Raji (cell line): ENCODE results near the gene ARHGAP1.

Experiments
- POLR2A ChIP-seq: IDR thresholded peaks from 2 replicates; pipeline ENCODE4 v1.6.1; 2011; ENCODE audit warnings: low read depth, low read length, control low read depth; ENCODE audit not compliant: insufficient read depth

Gene ARHGAP1

DNA sequence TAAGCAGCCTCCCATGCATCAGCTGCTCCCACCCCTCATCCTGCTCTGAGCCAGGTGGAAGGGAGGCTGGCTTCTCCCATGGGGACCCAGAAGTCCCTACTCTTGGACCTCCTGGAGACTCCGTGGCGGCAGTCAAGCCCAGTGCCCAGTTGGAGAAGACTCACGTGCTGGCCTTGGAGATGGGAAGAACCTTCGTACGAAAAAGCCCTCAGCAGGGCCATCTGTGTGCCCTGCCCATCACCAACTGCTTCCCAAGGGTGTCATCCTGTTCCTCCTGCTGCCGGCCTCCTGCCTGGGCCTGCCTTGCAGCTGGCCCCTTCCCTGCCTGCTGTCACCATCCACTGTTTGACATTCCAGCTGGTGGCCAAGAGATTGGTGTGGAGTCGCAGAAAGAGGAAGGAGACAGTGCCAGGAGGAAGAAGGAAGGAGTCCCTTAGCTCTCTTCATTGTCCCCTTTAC, 28.0 kb downstream of the ARHGAP1 start:
- TF ChIP-seq POLR2A: no peak

DNA sequence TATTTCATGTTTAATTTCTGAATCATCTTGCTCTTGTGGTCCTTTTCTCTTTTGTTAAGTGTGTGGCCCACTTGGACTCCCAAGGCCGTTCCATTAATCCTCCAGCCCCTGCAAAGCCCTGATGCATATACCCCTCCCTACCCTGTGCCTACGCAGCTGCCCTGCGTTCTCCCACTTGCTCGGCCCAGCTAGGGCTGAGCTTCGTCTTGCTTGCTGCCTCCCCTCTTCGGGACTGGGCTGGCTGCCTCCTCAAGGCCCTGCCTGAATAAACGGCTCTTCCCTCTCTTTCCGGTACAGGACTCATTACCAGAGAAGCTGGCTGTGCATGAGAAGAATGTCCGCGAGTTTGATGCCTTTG, 28.5 kb downstream of the ARHGAP1 start:
- no peak for TF ChIP-seq POLR2A

- TF ChIP-seq POLR2A: no peak
Observed at GRCh38 chr11:46669711-46670139, 30.7 kb downstream of the ARHGAP1 start.

DNA sequence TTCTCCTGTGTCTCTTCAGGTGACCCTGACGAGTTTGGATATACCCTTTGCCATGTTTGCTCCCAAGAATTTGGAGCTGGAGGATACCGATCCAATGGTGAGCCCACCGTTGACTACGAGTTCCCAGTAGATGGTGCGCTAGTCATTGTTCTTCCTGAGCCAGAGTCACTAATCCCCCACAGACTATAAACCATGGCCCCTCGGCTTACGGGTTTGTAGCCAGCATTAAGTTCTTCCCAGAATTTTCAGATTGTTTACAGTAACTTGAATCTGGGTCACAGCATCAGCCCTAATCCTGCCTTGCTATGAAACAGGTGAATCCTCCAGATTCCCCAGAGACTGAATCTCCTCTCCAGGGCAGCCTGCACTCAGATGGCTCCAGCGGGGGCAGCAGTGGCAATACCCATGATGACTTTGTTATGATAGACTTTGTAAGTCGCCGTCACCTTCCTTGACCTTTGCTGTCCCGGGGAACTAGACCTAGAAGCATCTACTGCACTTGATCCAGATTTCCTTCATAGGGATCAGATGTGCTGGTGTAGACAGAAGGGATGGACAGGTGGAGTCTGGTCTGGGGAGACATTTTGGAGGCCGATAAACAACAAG, 31.8 kb downstream of the ARHGAP1 start:
- no peak for TF ChIP-seq POLR2A

- TF ChIP-seq POLR2A: no peak
Observed at GRCh38 chr11:46667043-46667481, 33.4 kb downstream of the ARHGAP1 start.

DNA sequence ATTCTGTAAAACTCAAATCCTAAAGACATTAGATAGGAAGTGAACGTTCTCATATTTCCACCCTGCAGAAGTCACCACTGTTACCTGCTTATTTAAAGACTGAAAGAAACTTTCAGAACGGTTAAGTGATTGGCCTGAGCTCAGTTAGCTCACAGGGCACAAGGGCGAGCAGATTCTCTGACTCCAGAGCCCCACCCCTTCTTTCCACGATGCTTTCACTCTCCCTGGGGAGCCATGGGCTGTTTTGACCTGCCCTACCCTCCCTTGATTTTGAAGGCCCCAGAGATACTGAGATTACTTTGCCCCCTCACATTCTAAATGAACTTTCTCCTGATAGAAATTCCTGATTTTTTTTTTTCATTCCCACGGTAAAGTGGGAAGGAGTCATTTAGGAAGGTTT, 33.9 kb downstream of the ARHGAP1 start:
- no peak for TF ChIP-seq POLR2A

- TF ChIP-seq POLR2A: no peak
Observed at GRCh38 chr11:46665356-46665755, 35.1 kb downstream of the ARHGAP1 start.

DNA sequence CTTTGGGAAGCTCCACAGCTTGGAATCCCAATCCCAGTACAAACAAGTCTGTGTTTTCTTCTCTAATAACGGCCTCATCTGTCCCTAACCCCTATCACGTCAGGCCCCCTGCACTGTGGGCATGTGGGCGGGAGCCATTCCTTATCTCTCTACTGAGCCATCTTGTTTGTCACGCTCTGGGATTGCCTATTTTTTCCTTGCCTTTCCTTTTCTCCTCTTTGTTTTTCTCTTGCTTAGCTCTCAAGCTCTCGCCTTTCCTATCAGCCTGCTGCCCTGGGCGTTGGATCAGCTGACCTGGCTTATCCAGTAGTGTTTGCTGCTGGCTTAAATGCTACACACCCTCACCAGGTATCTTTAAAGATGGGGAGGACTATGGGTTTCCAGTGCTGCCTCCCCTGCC, 35.8 kb downstream of the ARHGAP1 start:
- TF ChIP-seq POLR2A: no peak

- TF ChIP-seq POLR2A: no peak
Observed at GRCh38 chr11:46663277-46663940, 37.0 kb downstream of the ARHGAP1 start.

- no peak for TF ChIP-seq POLR2A
Observed at GRCh38 chr11:46662366-46662765, 38.1 kb downstream of the ARHGAP1 start.

- TF ChIP-seq POLR2A: no peak
Observed at GRCh38 chr11:46661836-46662235, 38.6 kb downstream of the ARHGAP1 start.

- TF ChIP-seq POLR2A: no peak
Observed at GRCh38 chr11:46659908-46660307, 40.5 kb downstream of the ARHGAP1 start.

DNA sequence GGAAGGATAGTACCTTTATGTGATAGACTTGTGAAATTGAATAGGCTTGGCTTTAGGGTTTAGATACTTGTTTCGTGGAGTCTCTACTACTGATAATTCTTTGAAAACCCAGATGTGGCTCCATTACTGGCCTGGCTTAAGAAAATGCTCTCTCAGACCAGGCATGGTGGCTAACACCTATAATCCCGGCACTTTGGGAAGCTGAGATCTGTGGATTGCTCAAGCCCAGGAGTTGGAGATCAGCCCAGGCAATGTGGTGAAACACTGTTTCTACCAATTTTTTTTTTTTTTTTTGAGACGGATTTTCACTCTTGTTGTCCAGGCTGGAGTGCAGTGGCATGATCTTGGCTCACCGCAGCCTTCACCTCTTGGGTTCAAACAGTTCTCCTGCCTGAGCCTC, 42.2 kb downstream of the ARHGAP1 start:
- TF ChIP-seq POLR2A: no peak

GRCh38 chr11:46657186-46657585, 43.2 kb downstream of the ARHGAP1 start:
- TF ChIP-seq POLR2A: no peak

- no peak for TF ChIP-seq POLR2A
Observed at GRCh38 chr11:46655631-46656030, 44.8 kb downstream of the ARHGAP1 start.

- TF ChIP-seq POLR2A: no peak
Observed at GRCh38 chr11:46649180-46649738, 51.2 kb downstream of the ARHGAP1 start.
